Thyroid gland (tissue), 4 donors: ENCODE data around the gene LIN7A. TPM values are rescaled to one million over a fixed set of nuclear protein-coding genes. Genes with fewer than 3 reads are reported as not detected.
"Not testable (repeated sequence)": the region's sequence is repeated elsewhere in the genome, so short reads cannot be mapped to it uniquely, and the experiment has no call there.

Source experiments
- DNase-seq, 2 donors: peaks; one replicate each; pipeline ENCODE4 v3.0.0-alpha.2; 2019
- H3K27ac ChIP-seq, 3 donors: fragments of 200-600 bp; sonication (generic); 1 replicate in 2 of 3; 2 replicates in 1 of 3; pipeline ENCODE4 v1.5.1; 2016 to 2019; ENCODE audit warnings: mild to moderate bottlenecking in 1 of 3, moderate library complexity in 1 of 3
- H3K27me3 ChIP-seq: fragments of 200-600 bp; sonication (generic); one replicate; pipeline ENCODE4 v1.5.1; 2019
- H3K36me3 ChIP-seq, 2 donors: fragments of 200-600 bp; sonication (generic); one replicate each; pipeline ENCODE4 v1.5.1; 2016 to 2019
- H3K4me1 ChIP-seq, 2 donors: fragments of 200-600 bp; sonication (generic); one replicate each; pipeline ENCODE4 v1.5.1; 2017 to 2019
- H3K4me3 ChIP-seq, 3 donors: fragments of 200-600 bp; sonication (generic); replicated peaks in 1 of 3; 1 replicate in 2 of 3; 2 replicates in 1 of 3; pipeline ENCODE4 v1.5.1; 2016; ENCODE audit warnings: mild to moderate bottlenecking in 1 of 3
- H3K9me3 ChIP-seq: fragments of 200-600 bp; sonication (generic); one replicate; pipeline ENCODE4 v1.5.1; 2017
- POLR2A ChIP-seq, 2 donors: fragments of 450-650 bp; IDR thresholded peaks; one replicate each; pipeline ENCODE4 v1.6.1; 2017; ENCODE audit warnings: antibody characterized with exemption in 2 of 2, mild to moderate bottlenecking in 2 of 2, moderate library complexity in 1 of 2
- WGBS, 2 donors: methylation state at CpG; one replicate each; pipeline ENCODE4 v1.1.5; 2017; 5-methylcytosine and 5-hydroxymethylcytosine counted together
- intact Hi-C: fragments of 100-400 bp; cut with DNase I; formaldehyde crosslinking; loops from one replicate; pipeline ENCODE4 v1.15.1; 2023
- total RNA-seq, 4 donors: library from RNA; depleted of rRNA; stranded (reverse); fragments of >200 nt; gene quantifications; one replicate each; pipeline ENCODE4 v1.2.3, GENCODE V29; 2016
- TF ChIP-seq, protein P1 (sequence below), 6 experiments: fragments of 200-600 bp in 3 of 6; fragments of 450-650 bp in 3 of 6; sonication (generic) in 3 of 6; IDR thresholded peaks; one replicate each; pipeline ENCODE4 v1.5.1; 2016 to 2019; ENCODE audit warnings: antibody characterized with exemption in 6 of 6, mild to moderate bottlenecking in 2 of 6, inconsistent platforms in 1 of 6, moderate library complexity in 1 of 6

LIN7A gene
- total RNA-seq, 4 donors from 2014 or later = 7.9 to 21.4 (median 18.4) TPM

DNA sequence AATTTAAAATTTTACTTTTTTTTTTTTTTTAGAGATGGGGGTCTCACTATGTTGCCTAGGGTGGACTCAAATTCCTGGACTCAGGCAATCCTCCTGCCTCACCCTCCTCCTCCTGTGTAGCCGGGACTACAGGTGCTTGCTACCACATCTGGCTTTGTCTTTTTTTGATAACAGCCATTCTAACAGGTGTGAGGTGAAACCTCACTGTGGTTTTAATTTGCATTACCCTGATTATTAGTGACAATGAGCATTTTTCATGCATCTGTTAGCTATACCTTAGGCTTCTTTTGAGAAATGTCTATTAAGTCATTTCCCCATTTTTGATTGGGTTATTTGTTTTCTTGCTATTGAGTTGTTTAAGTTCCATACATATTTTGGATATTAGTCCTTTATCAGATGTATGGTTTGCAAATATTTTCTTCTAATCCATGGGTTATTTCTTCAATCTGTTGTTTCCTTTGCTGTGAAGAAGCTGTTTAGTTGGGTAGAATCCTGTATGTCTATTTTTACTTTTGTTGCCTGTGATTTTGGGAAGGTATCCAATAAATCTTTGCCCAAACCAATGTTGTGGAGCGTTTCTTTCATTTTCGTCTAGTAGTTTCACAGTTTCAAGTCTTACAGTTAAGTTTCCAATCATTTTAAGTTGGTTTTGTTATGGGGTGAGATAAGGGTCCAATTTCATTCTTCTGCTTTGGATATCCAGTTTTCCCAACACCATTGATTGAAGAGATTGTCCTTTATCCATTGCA lies 134.9 kb downstream of the LIN7A start:
- intact Hi-C loops = no loop called here
- no peak for TF ChIP-seq POLR2A (IDR thresholded peaks at IDR 0.05)
- TF ChIP-seq, protein P1, sequence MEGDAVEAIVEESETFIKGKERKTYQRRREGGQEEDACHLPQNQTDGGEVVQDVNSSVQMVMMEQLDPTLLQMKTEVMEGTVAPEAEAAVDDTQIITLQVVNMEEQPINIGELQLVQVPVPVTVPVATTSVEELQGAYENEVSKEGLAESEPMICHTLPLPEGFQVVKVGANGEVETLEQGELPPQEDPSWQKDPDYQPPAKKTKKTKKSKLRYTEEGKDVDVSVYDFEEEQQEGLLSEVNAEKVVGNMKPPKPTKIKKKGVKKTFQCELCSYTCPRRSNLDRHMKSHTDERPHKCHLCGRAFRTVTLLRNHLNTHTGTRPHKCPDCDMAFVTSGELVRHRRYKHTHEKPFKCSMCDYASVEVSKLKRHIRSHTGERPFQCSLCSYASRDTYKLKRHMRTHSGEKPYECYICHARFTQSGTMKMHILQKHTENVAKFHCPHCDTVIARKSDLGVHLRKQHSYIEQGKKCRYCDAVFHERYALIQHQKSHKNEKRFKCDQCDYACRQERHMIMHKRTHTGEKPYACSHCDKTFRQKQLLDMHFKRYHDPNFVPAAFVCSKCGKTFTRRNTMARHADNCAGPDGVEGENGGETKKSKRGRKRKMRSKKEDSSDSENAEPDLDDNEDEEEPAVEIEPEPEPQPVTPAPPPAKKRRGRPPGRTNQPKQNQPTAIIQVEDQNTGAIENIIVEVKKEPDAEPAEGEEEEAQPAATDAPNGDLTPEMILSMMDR (IDR thresholded peaks at IDR 0.05) = no peak
- H3K27me3 ChIP-seq = no peaks in the 10 kb centered on the region
- WGBS, 2 donors = 82 to 87% methylated on average over 3 of the region's 3 CpGs
- no peaks in the 10 kb centered on the region for H3K4me1 ChIP-seq
- no peak for DNase-seq
- H3K4me3 ChIP-seq = no peak overlapping the region
- H3K9me3 ChIP-seq = no peaks in the 10 kb centered on the region
- H3K36me3 ChIP-seq = no peaks in the 10 kb centered on the region
- no peak overlapping the region for H3K27ac ChIP-seq

DNA sequence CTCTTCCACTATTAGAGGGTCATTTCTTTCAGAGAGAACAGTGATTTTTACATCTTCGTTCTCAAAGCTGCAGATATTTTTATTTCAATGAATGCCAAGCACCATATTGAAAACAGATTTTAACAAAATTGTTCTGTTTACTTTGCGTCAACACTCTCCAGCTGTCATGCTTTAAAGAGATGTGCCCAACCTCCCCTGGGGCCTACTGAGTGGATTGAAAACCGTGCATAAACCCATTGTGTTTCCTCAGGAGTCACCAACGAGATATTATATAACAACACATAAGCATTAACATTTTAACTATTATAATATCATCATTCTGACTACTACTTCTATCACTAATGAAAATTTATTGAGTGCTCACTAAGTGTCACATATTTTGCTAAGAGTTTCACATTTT lies 139.5 kb downstream of the LIN7A start:
- DNase-seq = no peak
- WGBS, 2 donors = 74 to 87% methylated on average over 4 of the region's 4 CpGs
- TF ChIP-seq POLR2A (IDR thresholded peaks at IDR 0.05) = no peak
- TF ChIP-seq, protein P1 (IDR thresholded peaks at IDR 0.05) = no peak
- Histone ChIP-seq H3K27ac (no peak overlapping the region), H3K36me3 (no peaks in the 10 kb centered on the region), H3K27me3 (no peaks in the 10 kb centered on the region), H3K9me3 (no peaks in the 10 kb centered on the region), H3K4me3 (no peak overlapping the region), H3K4me1 (no peaks in the 10 kb centered on the region)
- intact Hi-C loops = no loop called here

DNA sequence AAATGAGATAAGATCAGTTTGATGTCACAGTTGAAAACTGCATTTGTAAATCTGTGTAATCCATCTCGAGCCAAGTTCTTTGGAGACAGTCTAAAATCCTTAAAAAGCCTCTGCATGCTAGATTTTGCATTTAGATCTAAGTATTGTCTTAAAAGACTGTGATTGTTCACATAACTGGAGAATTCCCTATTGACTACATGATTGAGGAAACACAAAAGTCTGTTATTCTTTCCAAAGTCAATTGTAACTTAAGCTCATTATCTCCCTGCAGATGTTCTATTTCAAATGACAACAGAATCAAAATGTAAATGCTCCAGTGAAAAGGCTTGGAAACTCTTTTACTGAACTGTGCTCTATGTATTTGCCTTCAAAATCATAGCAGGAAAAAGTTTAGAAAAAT lies 143.2 kb downstream of the LIN7A start:
- Histone ChIP-seq H3K36me3 (no peaks in the 10 kb centered on the region), H3K9me3 (no peaks in the 10 kb centered on the region), H3K27me3 (no peaks in the 10 kb centered on the region), H3K4me1 (no peaks in the 10 kb centered on the region), H3K4me3 (no peak overlapping the region), H3K27ac (no peak overlapping the region)
- intact Hi-C loops = no loop called here
- TF ChIP-seq POLR2A (IDR thresholded peaks at IDR 0.05) = no peak
- TF ChIP-seq, protein P1 (IDR thresholded peaks at IDR 0.05) = no peak
- 26 to 36% methylated on average over 1 of the region's 1 CpG for WGBS, 2 donors
- no peak for DNase-seq

DNA sequence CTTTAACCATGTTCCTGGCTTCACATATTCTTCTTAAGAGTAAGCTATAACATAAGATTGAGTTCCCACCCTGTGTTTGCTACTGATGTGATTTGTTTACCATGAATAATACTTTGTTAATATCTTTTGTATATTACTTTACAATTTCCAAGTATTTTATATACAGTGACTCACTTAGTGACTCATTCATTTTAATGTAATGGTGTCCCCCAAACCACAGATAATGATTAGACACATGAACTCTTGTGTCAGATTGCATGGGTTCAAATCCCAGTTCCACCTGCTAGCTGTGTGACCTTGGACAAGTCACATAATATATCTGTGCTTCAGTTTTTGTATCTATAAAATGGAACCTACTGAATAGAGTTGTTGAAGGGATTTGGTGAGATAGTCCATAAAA lies 144.9 kb downstream of the LIN7A start:
- intact Hi-C loops = no loop called here
- DNase-seq = no peak
- H3K4me1 ChIP-seq = no peaks in the 10 kb centered on the region
- TF ChIP-seq POLR2A (IDR thresholded peaks at IDR 0.05) = no peak
- TF ChIP-seq, protein P1 (IDR thresholded peaks at IDR 0.05) = no peak
- no peaks in the 10 kb centered on the region for H3K27me3 ChIP-seq
- H3K4me3 ChIP-seq = no peak overlapping the region
- no peaks in the 10 kb centered on the region for H3K9me3 ChIP-seq
- H3K27ac ChIP-seq = no peak overlapping the region
- no peaks in the 10 kb centered on the region for H3K36me3 ChIP-seq

DNA sequence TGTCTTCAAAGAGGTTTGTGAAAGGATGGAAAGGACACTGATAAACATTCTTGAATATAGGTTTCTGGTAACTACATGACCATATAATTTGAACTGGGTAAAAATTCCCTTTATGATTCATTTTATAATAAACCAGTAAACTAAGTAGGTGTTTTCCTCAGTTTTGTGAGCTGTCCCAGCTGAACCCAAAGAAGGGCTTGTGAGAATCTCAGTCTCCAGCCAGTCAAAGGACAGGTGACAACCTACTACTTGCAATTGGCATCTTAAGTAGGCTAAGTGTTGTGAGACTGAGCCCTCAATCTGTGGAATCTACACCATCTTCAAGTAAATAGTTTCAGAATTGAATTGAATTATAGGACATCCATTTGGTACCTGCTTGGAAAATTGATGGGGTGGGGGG lies 145.9 kb downstream of the LIN7A start:
- Histone ChIP-seq H3K4me1 (no peaks in the 10 kb centered on the region), H3K27ac (no peak overlapping the region), H3K4me3 (no peak overlapping the region), H3K36me3 (no peaks in the 10 kb centered on the region), H3K9me3 (no peaks in the 10 kb centered on the region), H3K27me3 (no peaks in the 10 kb centered on the region)
- no peak for TF ChIP-seq POLR2A (IDR thresholded peaks at IDR 0.05)
- TF ChIP-seq, protein P1 (IDR thresholded peaks at IDR 0.05) = no peak
- no peak for DNase-seq
- intact Hi-C loops = no loop called here

DNA sequence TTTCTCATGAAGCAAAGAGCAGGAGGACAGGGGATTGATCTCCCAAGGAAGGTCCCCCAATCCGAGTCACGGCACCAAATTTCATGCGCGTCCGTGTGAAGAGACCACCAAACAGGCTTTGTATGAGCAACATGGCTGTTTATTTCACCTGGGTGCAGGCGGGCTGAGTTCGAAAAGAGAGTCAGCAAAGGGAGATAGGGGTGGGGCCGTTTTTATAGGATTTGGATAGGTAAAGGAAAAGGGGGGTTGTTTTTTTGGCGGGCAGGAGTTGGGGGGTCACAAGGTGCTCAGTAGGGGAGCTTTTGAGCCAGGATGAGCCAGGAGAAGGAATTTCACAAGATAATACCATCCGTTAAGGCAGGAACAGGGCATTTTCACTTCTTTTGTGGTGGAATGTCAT lies 149.3 kb downstream of the LIN7A start:
- DNase-seq, H3K36me3 ChIP-seq, H3K4me1 ChIP-seq, intact Hi-C loops, H3K9me3 ChIP-seq, H3K27ac ChIP-seq, H3K27me3 ChIP-seq, H3K4me3 ChIP-seq: not testable (repeated sequence)
- WGBS, 2 donors = 85 to 92% methylated on average over 10 of the region's 10 CpGs

DNA sequence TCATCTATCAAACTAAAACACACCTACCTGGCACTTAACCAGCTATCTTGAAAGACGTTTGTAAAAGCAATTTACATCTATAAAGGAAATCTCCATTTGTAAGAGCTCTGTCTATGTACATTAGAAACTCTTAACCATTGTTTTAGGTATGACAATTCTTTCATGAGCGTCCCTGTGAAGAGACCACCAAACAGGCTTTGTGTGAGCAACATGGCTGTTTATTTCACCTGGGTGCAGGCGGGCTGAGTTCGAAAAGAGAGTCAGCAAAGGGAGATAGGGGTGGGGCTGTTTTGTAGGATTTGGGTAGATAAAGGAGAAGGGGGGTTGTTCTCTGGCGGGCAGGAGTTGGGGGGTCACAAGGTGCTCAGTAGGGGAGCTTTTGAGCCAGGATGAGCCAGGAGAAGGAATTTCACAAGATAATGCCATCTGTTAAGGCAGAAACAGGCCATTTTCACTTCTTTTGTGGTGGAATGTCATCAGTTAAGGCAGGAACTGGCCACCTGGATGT lies 154.7 kb downstream of the LIN7A start:
- H3K36me3 ChIP-seq = not testable (repeated sequence)
- 77 to 81% methylated on average over 5 of the region's 5 CpGs for WGBS, 2 donors

More for the DNA sequence above, 154.7 kb downstream of the LIN7A start:
- H3K27me3 ChIP-seq, DNase-seq, H3K4me3 ChIP-seq, H3K9me3 ChIP-seq, H3K27ac ChIP-seq, intact Hi-C loops: not testable (repeated sequence)
- H3K4me1 ChIP-seq = peaks cover 9 to 15% of the 10 kb centered on the region in 2 donors
